BLaER1 treated with 17β-estradiol and CSF1 and Interleukin-3, amounts not matched to agents 10 nM and 100 nM (cell line): ENCODE results near the gene LRRC46.

Source experiments
- H3K27ac ChIP-seq, 11 experiments: shearing (Covaris generic); formaldehyde crosslinking; 2 replicates each; pipeline ENCODE4 v1.8.1; 2022
- H3K27me3 ChIP-seq, 11 experiments: shearing (Covaris generic); formaldehyde crosslinking; 2 replicates each; pipeline ENCODE4 v1.8.1; 2022
- H3K36me3 ChIP-seq, 11 experiments: shearing (Covaris generic); formaldehyde crosslinking; 2 replicates each; pipeline ENCODE4 v1.8.1; 2022
- H3K4me1 ChIP-seq, 10 experiments: shearing (Covaris generic); formaldehyde crosslinking; 2 replicates each; pipeline ENCODE4 v1.8.1; 2022
- H3K4me2 ChIP-seq, 11 experiments: shearing (Covaris generic); formaldehyde crosslinking; 2 replicates each; pipeline ENCODE4 v1.8.1; 2022
- H3K4me3 ChIP-seq, 10 experiments: shearing (Covaris generic); formaldehyde crosslinking; 2 replicates each; pipeline ENCODE4 v1.8.1; 2022
- H3K9ac ChIP-seq, 11 experiments: shearing (Covaris generic); formaldehyde crosslinking; 2 replicates each; pipeline ENCODE4 v1.8.1; 2022
- H3K9me3 ChIP-seq, 11 experiments: shearing (Covaris generic); formaldehyde crosslinking; replicated peaks in 1 of 11; 2 replicates each; pipeline ENCODE4 v1.8.1; 2022
- H4K20me1 ChIP-seq, 11 experiments: shearing (Covaris generic); formaldehyde crosslinking; 2 replicates each; pipeline ENCODE4 v1.8.1; 2022
- Cebpa-rat ChIP-seq, 11 experiments: shearing (Covaris generic); IDR thresholded peaks; 2 replicates each; pipeline ENCODE4 v1.8.1; 2022

LRRC46 gene

GRCh38 chr17:47879776-47880454 lies 48.4 kb downstream of the LRRC46 start:
- no peak overlapping the region for H3K9ac ChIP-seq
- H3K36me3 ChIP-seq, result no peaks in the 10 kb centered on the region
- no peak for TF ChIP-seq Cebpa-rat (IDR thresholded peaks at IDR 0.05)
- no peak overlapping the region for H3K27ac ChIP-seq
- H3K9me3 ChIP-seq, result no peaks in the 10 kb centered on the region
- no peak overlapping the region for H3K4me2 ChIP-seq
- H4K20me1 ChIP-seq, result no peaks in the 10 kb centered on the region
- no peak overlapping the region for H3K4me3 ChIP-seq
- H3K27me3 ChIP-seq, result no peaks in the 10 kb centered on the region
- H3K4me1 ChIP-seq, result peaks cover 23 to 56% (median 37%) of the 10 kb centered on the region in 10 experiments

DNA sequence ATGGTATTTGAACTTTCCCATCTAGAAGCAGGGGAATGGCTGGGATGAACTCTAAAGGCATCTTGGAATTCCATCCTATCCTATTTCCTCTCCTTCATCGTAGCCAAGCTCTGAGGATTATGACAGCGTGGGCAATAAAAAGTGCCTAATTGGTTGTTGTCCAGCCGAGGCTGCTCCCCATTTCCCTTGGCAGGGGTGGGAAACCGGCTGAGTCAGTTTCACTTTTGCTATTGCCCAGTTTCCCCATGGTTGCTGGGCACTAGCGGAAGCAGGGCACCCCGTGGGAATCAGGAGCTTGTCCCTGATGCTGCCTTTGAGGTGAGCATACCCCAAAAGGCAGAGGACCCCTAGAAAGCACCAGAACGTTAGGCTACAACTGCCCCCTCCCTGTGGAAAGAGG lies 50.8 kb downstream of the LRRC46 start:
- Histone ChIP-seq H3K27me3 (no peaks in the 10 kb centered on the region), H3K4me1 (peaks cover 34 to 64% (median 49%) of the 10 kb centered on the region in 10 experiments), H3K4me2 (peak overlapping the region; percentile 70 to 85 (median 77)), H3K4me3 (0 out of 20 replicates have a peak overlapping the region, but pooled peaks of 2 of the 10 experiments have one; percentile 5 to 6), H4K20me1 (no peaks in the 10 kb centered on the region; a peak in 1 of 22 replicates), H3K27ac (peak overlapping the region in 8 of 11 experiments; percentile 28 to 56 (median 46); a peak in 13 of 22 replicates), H3K9ac (peak overlapping the region in 5 of 11 experiments; percentile 25 to 41 (median 28); a peak in 6 of 22 replicates), H3K9me3 (no peaks in the 10 kb centered on the region), H3K36me3 (no peaks in the 10 kb centered on the region)
- TF ChIP-seq Cebpa-rat (IDR thresholded peaks at IDR 0.05), result no peak

DNA sequence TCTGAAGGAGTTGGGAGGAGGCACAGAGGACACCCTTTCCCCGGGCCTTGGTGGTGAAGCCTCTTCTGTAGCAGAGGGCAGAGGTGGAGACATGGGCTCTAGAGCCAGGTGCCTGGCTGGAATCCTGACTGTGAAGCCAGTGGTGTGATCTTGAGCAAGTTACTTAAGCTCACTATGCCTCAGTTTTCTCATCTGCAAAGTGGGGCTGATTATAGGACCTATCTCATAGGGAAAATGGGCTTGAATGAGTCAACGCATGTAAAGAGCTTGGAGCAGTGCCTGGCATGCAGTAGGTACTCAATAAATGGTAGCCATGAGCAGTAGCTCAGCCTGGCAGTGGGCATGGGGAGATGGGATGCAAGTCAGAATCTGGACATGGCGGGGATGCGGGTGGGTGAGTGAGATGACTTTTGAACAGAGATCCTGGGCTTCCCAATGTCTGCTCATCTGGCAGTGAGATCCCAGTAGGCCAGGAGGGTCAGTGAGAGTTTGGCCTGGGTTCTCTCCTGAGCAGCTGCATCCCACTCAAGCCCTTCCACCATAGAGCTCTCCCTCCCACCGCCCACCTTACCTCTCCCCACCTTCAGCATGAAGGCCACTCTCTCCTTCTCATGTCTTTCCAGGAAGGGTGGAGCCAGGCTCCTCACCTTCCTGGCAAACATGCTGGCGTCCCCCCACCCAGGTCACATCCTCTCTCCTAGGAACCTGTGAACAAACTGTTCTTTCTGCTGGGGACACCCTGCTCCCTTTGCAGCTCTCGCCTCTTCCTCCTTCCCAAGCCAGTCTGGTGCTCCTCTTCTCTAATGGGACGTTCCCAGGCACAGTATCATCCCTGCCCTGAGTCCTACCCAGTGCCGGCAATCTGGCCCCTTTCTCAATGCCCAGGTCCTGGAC lies 51.5 kb downstream of the LRRC46 start:
- no peaks in the 10 kb centered on the region for H3K36me3 ChIP-seq
- peak overlapping the region; percentile 70 to 85 (median 77) for H3K4me2 ChIP-seq
- H3K27ac ChIP-seq, result peak overlapping the region in 7 of 11 experiments; percentile 28 to 56 (median 47); a peak in 12 of 22 replicates
- no peaks in the 10 kb centered on the region for H3K9me3 ChIP-seq
- H3K9ac ChIP-seq, result peak overlapping the region in 4 of 11 experiments; percentile 25 to 41 (median 28); a peak in 3 of 22 replicates
- H3K4me1 ChIP-seq, result peaks cover 34 to 57% (median 44%) of the 10 kb centered on the region in 10 experiments
- H3K27me3 ChIP-seq, result no peaks in the 10 kb centered on the region
- TF ChIP-seq Cebpa-rat (IDR thresholded peaks at IDR 0.05), result no peak
- H4K20me1 ChIP-seq, result no peaks in the 10 kb centered on the region; a peak in 1 of 22 replicates
- H3K4me3 ChIP-seq, result 0 out of 20 replicates have a peak overlapping the region, but pooled peaks of 1 of the 10 experiments have one; percentile 5

DNA sequence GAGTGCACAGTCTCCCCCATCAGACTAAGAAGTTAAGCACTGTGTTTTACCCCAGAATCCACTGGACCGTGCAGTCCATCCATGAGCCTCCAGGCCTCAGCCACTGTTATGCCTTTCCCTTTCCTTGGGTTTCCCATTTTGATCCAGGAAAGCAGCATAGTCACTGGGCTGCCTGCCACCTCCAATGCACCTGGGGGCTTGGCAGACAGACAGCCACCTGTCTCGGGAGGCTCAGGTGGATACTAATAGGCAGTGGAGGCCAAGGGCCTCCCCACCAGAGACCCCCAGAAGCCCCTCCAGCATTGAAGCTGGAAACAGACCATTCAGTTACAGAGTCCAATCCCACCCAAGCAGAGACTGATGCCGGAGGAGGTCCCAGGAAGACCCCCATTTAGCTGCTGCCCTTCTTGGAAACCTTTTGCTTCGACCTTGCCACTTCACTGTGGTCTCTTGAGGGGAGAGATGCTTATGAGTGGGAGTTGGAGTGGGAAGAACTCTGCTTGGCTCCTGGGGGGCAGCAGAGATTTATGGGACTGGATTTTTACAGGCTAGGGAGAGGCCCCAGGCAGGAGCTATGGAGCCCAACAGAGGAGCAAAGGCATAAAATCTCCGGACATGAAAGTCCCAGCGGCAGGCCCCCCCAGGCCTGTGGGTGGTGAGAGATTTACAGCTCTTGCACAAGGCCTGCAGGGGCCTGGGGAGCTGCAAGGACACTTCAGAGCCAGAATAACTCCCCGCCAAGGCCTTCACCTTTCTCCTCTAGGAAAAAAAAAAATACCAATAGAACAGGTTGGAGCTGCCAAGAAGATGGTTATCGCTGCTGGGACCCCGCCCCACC lies 52.3 kb downstream of the LRRC46 start:
- H3K4me2 ChIP-seq, result peak overlapping the region in 4 of 11 experiments; percentile 76 to 84 (median 81); a peak in 2 of 22 replicates
- no peaks in the 10 kb centered on the region for H3K36me3 ChIP-seq
- TF ChIP-seq Cebpa-rat (IDR thresholded peaks at IDR 0.05), result no peak
- H4K20me1 ChIP-seq, result no peaks in the 10 kb centered on the region; a peak in 1 of 22 replicates
- no peak overlapping the region for H3K27ac ChIP-seq
- H3K4me3 ChIP-seq, result no peak overlapping the region
- peaks cover 31 to 54% (median 42%) of the 10 kb centered on the region in 10 experiments for H3K4me1 ChIP-seq
- no peak overlapping the region for H3K9ac ChIP-seq
- no peaks in the 10 kb centered on the region for H3K9me3 ChIP-seq
- no peaks in the 10 kb centered on the region for H3K27me3 ChIP-seq

DNA sequence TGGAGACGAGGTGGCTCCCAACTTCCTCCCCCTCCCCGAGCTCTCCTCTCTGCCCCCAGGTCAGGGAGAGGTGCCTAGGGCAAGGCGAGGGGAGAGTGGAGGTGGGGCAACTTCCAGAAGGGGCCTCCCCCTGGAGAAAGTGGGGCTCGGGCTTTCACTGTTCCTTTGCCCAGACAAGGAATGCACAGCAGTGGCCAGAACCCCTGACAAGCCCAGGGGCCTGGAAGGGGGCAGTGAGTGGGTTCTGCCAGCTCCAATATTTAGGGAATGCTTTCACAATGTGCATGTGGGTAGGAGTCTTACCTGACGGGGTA lies 52.9 kb downstream of the LRRC46 start:
- TF ChIP-seq Cebpa-rat (IDR thresholded peaks at IDR 0.05), result no peak
- H3K4me1 ChIP-seq, result peaks cover 30 to 58% (median 43%) of the 10 kb centered on the region in 10 experiments

DNA sequence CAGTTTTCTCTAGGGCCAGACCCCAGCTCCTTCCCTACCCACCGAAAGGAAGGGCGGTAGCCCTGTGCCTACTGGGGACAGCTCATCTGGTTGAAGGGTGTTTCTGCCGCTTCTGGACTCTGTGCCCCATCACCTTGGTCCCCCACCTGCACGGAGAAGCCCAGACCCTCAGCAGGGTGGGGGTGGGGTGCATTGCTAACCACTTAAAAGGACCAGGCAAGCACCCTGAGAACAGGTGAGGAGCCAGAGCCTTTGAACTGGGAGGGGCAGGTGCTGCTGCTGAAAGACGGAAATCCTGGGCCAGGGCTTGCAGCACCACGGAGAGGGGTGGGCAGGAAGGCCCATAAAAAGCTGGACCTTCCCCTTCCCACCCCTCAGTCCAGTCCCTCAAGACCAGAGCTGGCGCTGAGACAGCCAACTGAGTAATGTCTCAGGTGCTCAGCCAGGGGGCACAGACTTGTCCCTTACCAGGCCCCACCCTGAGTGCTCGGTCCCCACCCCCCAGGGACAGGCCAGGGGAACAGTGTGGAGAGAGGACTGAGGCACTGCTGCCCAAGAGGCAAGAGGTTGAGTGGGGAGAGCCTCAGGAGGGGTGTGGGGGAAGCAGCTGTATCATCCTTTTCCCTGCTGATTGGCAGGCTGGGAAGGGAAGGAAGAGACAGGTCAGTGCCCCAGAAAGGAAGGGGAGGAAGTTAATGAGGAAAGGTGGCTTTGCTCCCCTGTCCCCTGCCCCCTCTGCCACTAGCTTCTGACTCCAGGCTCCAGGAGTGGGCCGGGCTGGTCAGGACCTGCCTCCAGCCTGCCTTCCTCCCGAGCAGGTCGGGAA lies 53.6 kb downstream of the LRRC46 start:
- H3K4me3 ChIP-seq, result no peak overlapping the region
- no peaks in the 10 kb centered on the region for H3K36me3 ChIP-seq
- no peaks in the 10 kb centered on the region for H3K27me3 ChIP-seq
- TF ChIP-seq Cebpa-rat (IDR thresholded peaks at IDR 0.05), result no peak
- no peaks in the 10 kb centered on the region; a peak in 1 of 22 replicates for H4K20me1 ChIP-seq
- peaks cover 30 to 58% (median 43%) of the 10 kb centered on the region in 10 experiments for H3K4me1 ChIP-seq
- H3K27ac ChIP-seq, result peak overlapping the region in 4 of 11 experiments; percentile 5 to 39 (median 23); a peak in 3 of 22 replicates
- peak overlapping the region; percentile 52 to 84 (median 76) for H3K4me2 ChIP-seq
- peak overlapping the region in 8 of 11 experiments; percentile 9 to 60 (median 41); a peak in 9 of 22 replicates for H3K9ac ChIP-seq
- no peaks in the 10 kb centered on the region for H3K9me3 ChIP-seq

More for the DNA sequence above, 52.9 kb downstream of the LRRC46 start:
- H3K36me3 ChIP-seq, result no peaks in the 10 kb centered on the region
- no peak overlapping the region for H3K9ac ChIP-seq
- H3K9me3 ChIP-seq, result no peaks in the 10 kb centered on the region
- H3K4me2 ChIP-seq, result peak overlapping the region in 8 of 11 experiments; percentile 66 to 84 (median 79); a peak in 10 of 22 replicates
- H3K4me3 ChIP-seq, result no peak overlapping the region
- H3K27ac ChIP-seq, result no peak overlapping the region
- no peaks in the 10 kb centered on the region for H3K27me3 ChIP-seq
- no peaks in the 10 kb centered on the region; a peak in 1 of 22 replicates for H4K20me1 ChIP-seq
